GM23338 (cell line): Measurements from ENCODE around the gene DSE. TPM values are rescaled to one million over a fixed set of nuclear protein-coding genes. Genes with fewer than 3 reads are reported as not detected.

Source experiments
- ATAC-seq: fragments of 200-7000 bp; cut with Tn5 transposase; 3 replicates; pipeline ENCODE4 v1.9.1; 2020
- DNase-seq: peaks from one replicate; pipeline ENCODE4 v3.0.0-alpha.2; 2015; ENCODE audit warnings: low spot score
- H2AFZ ChIP-seq: fragments of 200-600 bp; sonication (generic); 2 replicates; pipeline ENCODE4 v1.8.0; 2016; ENCODE audit warnings: antibody characterized with exemption, mild to moderate bottlenecking, moderate library complexity
- H3F3A ChIP-seq: fragments of 200-600 bp; sonication (generic); replicated peaks from 2 replicates; pipeline ENCODE4 v1.8.0; 2017; ENCODE audit warnings: antibody characterized with exemption, mixed run types, low read depth
- H3K27ac ChIP-seq: fragments of 200-600 bp; sonication (generic); 2 replicates; pipeline ENCODE4 v1.6.1; 2016; ENCODE audit warnings: low read depth
- H3K27me3 ChIP-seq: fragments of 200-600 bp; sonication (generic); 2 replicates; pipeline ENCODE4 v1.8.0; 2016; ENCODE audit warnings: mild to moderate bottlenecking, mixed run types, moderate library complexity; ENCODE audit not compliant: insufficient read depth
- H3K36me3 ChIP-seq: fragments of 200-600 bp; sonication (generic); 2 replicates; pipeline ENCODE4 v1.8.0; 2016; ENCODE audit warnings: mild to moderate bottlenecking; ENCODE audit not compliant: insufficient read depth
- H3K4me1 ChIP-seq: fragments of 200-600 bp; sonication (generic); 2 replicates; pipeline ENCODE4 v1.8.0; 2016; ENCODE audit warnings: mild to moderate bottlenecking, moderate library complexity; ENCODE audit not compliant: insufficient read depth
- H3K4me2 ChIP-seq: fragments of 200-600 bp; sonication (generic); 2 replicates; pipeline ENCODE4 v1.7.1; 2017; ENCODE audit warnings: mixed run types
- H3K4me3 ChIP-seq: fragments of 200-600 bp; sonication (generic); 2 replicates; pipeline ENCODE4 v1.6.1; 2016; ENCODE audit warnings: mixed run types
- H3K79me2 ChIP-seq: fragments of 200-600 bp; sonication (generic); replicated peaks from 2 replicates; pipeline ENCODE4 v1.8.0; 2017; ENCODE audit warnings: mild to moderate bottlenecking; ENCODE audit not compliant: insufficient read depth
- H3K9me2 ChIP-seq: fragments of 200-600 bp; sonication (generic); 2 replicates; pipeline ENCODE4 v1.8.0; 2017; ENCODE audit not compliant: insufficient read depth
- H4K20me1 ChIP-seq: fragments of 200-600 bp; sonication (generic); replicated peaks from 2 replicates; pipeline ENCODE4 v1.8.0; 2017; ENCODE audit warnings: mild to moderate bottlenecking; ENCODE audit not compliant: insufficient read depth
- H3K27ac Mint-ChIP-seq: 2 replicates; pipeline ENCODE4 v1.8.0; 2020; ENCODE audit warnings: inconsistent platforms, mild to moderate bottlenecking, moderate library complexity, mixed read lengths
- H3K27me3 Mint-ChIP-seq: 3 replicates; pipeline ENCODE4 v1.8.0; 2022; ENCODE audit warnings: low read depth, mild to moderate bottlenecking, moderate library complexity, mixed read lengths, inconsistent platforms; ENCODE audit not compliant: insufficient read depth, poor library complexity
- H3K36me3 Mint-ChIP-seq: 3 replicates; pipeline ENCODE4 v1.8.0; 2021; ENCODE audit warnings: low read depth, mild to moderate bottlenecking, inconsistent platforms, moderate library complexity, mixed read lengths
- H3K4me1 Mint-ChIP-seq: 3 replicates; pipeline ENCODE4 v1.8.0; 2020; ENCODE audit warnings: mild to moderate bottlenecking, inconsistent platforms, mixed read lengths
- H3K4me3 Mint-ChIP-seq: 3 replicates; pipeline ENCODE4 v1.8.0; 2021; ENCODE audit warnings: moderate library complexity, mild to moderate bottlenecking, inconsistent platforms, mixed read lengths
- H3K9me3 Mint-ChIP-seq: 3 replicates; pipeline ENCODE4 v1.8.0; 2020; ENCODE audit warnings: moderate library complexity, mild to moderate bottlenecking, inconsistent platforms, mixed read lengths
- CTCF ChIP-seq, 2 experiments: fragments of 200-600 bp in 1 of 2; sonication (generic) in 1 of 2; conservative IDR thresholded peaks; 2 replicates each; pipeline versions ENCODE4 v1.5.1 to v1.6.1; 2016 to 2017; ENCODE audit warnings: antibody characterized with exemption in 2 of 2, low read depth in 2 of 2, mild to moderate bottlenecking in 2 of 2, moderate library complexity in 1 of 2
- ETS1 ChIP-seq: IDR thresholded peaks from 2 replicates; pipeline ENCODE4 v1.6.1; 2016; ENCODE audit warnings: antibody characterized with exemption
- EZH2phosphoT487 ChIP-seq: fragments of 200-600 bp; sonication (generic); IDR thresholded peaks from one replicate; pipeline ENCODE4 v1.8.1; 2018; ENCODE audit warnings: antibody characterized with exemption; ENCODE audit not compliant: unreplicated experiment
- JUNB ChIP-seq: IDR thresholded peaks from one replicate; pipeline ENCODE4 v1.6.1; 2016; ENCODE audit warnings: antibody characterized with exemption; ENCODE audit not compliant: unreplicated experiment
- STAT1 ChIP-seq: IDR thresholded peaks from one replicate; pipeline ENCODE4 v1.6.1; 2016; ENCODE audit warnings: antibody characterized with exemption; ENCODE audit not compliant: unreplicated experiment
- ZNF114 ChIP-seq: fragments of 250-450 bp; sonication (Bioruptor Pico); IDR thresholded peaks from 2 replicates; pipeline ENCODE4 v1.5.0; 2020; ENCODE audit warnings: mild to moderate bottlenecking, moderate library complexity
- ZNF331 ChIP-seq: fragments of 250-450 bp; sonication (Bioruptor Pico); IDR thresholded peaks from 2 replicates; pipeline ENCODE4 v1.5.0; 2020; ENCODE audit warnings: low read depth, mild to moderate bottlenecking, moderate library complexity
- ZNF462 ChIP-seq: fragments of 250-450 bp; sonication (Bioruptor Pico); IDR thresholded peaks from 2 replicates; pipeline ENCODE4 v1.5.0; 2020; ENCODE audit warnings: mild to moderate bottlenecking, moderate library complexity
- polyA plus RNA-seq: library from polyadenylated mRNA; unstranded; fragments of >200 nt; fragmentation: Nextera tagmentation; extraction: Ambion mirVana; gene quantifications from 2 replicates; pipeline ENCODE4 v1.2.1, GENCODE V29; 2016
- total RNA-seq: library from RNA; depleted of rRNA; stranded (reverse); fragments of >200 nt; shearing (Covaris generic); gene quantifications from 2 replicates; pipeline ENCODE4 v1.2.3, GENCODE V29; 2014

DSE gene
- total and polyA plus RNA-seq, 2 experiments from 2014 or later = 18.8 to 45.2 TPM

DNA sequence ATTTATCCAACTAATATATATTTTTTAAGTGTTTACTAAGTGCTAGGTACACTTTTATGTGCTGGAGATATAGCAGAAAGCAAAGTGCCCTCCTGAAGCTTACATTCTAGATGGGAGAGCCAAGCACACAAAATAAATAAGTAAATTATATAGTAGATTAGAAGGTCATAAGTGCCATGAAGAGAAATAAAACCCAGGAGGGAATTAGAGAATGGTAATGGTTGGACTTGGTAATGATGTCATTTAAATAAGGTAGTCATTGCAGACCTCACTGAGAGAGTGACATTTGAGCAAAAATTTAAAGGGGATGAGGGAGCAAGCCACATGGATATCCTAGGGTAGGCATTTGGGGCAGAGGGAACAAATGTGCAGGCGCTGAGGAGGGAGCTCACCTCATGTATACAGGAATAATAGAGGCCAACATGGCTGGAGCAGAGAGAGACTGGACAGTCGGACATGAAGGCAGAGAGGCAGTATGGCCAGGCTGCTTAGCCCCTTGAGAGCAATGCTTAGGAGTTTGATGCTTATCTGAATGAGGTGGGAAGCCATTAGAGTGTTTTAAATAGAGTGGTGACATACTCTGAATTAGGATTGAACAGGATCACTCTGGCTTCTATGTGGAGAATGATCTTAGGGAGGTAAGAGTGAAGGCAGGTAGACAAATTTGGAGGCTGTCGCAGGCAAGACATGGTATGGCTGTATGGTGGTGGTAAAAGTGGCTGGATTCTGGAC lies 14.1 kb downstream of the DSE start:
- H3K36me3 Mint-ChIP-seq = no peaks in the 10 kb centered on the region
- H3K9me3 Mint-ChIP-seq = no peaks in the 10 kb centered on the region
- no peak for TF ChIP-seq ZNF331 (CRISPR knock-in tag)
- TF ChIP-seq CTCF (conservative IDR thresholded peaks at IDR 0.05; ENCODE audit: low read depth in 2 of 2) = no peak
- no peak for TF ChIP-seq STAT1
- no peak for DNase-seq
- Histone ChIP-seq H3K9me2 (no peaks in the 10 kb centered on the region), H3K27ac (no peak overlapping the region), H3K4me1 (peaks cover 20% of the 10 kb centered on the region), H3F3A (no peaks in the 10 kb centered on the region), H2AFZ (no peak overlapping the region), H3K4me3 (no peak overlapping the region), H3K4me2 (peak overlapping the region; percentile 40), H4K20me1 (peaks cover 5% of the 10 kb centered on the region), H3K27me3 (no peaks in the 10 kb centered on the region), H3K79me2 (peaks cover 87% of the 10 kb centered on the region), H3K36me3 (no peaks in the 10 kb centered on the region)
- ATAC-seq = no peak
- H3K4me3 Mint-ChIP-seq = no peak overlapping the region
- H3K27me3 Mint-ChIP-seq = peaks cover 3% of the 10 kb centered on the region
- H3K27ac Mint-ChIP-seq = no peak overlapping the region
- peaks cover 46% of the 10 kb centered on the region for H3K4me1 Mint-ChIP-seq

DNA sequence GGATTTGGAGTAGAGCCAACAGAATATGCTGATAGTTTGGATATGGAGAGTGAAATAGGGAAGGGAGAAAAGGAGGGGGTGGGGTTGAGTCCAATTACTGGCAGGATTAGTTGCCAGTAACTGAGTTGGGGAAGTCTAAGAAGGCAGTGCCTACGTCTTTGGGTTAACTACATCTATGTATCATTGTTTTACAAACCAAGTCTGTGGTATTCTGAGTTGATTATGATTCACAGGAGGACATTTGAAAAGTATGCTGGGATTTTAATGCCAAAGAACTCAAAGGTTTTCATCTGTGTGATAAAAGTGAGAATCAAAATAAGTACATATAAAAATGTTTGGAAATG lies 14.7 kb downstream of the DSE start:
- no peaks in the 10 kb centered on the region for H3K9me2 ChIP-seq
- no peaks in the 10 kb centered on the region for H3K9me3 Mint-ChIP-seq
- no peak; the same call in 2 of the 3 replicates for ATAC-seq
- DNase-seq = no peak
- peaks cover 3% of the 10 kb centered on the region for H3K27me3 Mint-ChIP-seq
- no peak overlapping the region for H2AFZ ChIP-seq
- H3K4me3 Mint-ChIP-seq = no peak overlapping the region
- peaks cover 5% of the 10 kb centered on the region for H4K20me1 ChIP-seq
- H3K4me3 ChIP-seq = no peak overlapping the region
- no peak overlapping the region for H3K27ac Mint-ChIP-seq
- H3K27ac ChIP-seq = no peak overlapping the region
- H3K36me3 ChIP-seq = no peaks in the 10 kb centered on the region
- no peaks in the 10 kb centered on the region for H3K36me3 Mint-ChIP-seq
- H3K4me1 Mint-ChIP-seq = peaks cover 42% of the 10 kb centered on the region
- no peaks in the 10 kb centered on the region for H3K27me3 ChIP-seq
- no peaks in the 10 kb centered on the region for H3F3A ChIP-seq
- H3K79me2 ChIP-seq = peaks cover 87% of the 10 kb centered on the region
- peak overlapping the region; percentile 40 for H3K4me2 ChIP-seq
- peaks cover 20% of the 10 kb centered on the region for H3K4me1 ChIP-seq
- TF ChIP-seq ZNF462 = no peak
- no peak for TF ChIP-seq ZNF114 (CRISPR knock-in tag)
- no peak for TF ChIP-seq ETS1
- TF ChIP-seq CTCF (conservative IDR thresholded peaks at IDR 0.05; ENCODE audit: low read depth in 2 of 2) = no peak
- no peak for TF ChIP-seq JUNB
- no peak for TF ChIP-seq EZH2phosphoT487
